HG03280 (cell line): Measurements from ENCODE around the gene TANGO6.
"Not testable (repeated sequence)": the region's sequence is repeated elsewhere in the genome, so short reads cannot be mapped to it uniquely, and the experiment has no call there.

Experiments used
- ATAC-seq: cut with Tn5 transposase; IDR thresholded peaks from one replicate; pipeline ENCODE4 v1.9.1; 2021; ENCODE audit warnings: mild to moderate bottlenecking, moderate library complexity; ENCODE audit not compliant: unreplicated experiment

TANGO6 gene

GRCh38 chr16:69114346-69114975, 271.1 kb downstream of the TANGO6 start:
- no peak for ATAC-seq

- no peak for ATAC-seq
Measured at GRCh38 chr16:69114976-69115355, 271.6 kb downstream of the TANGO6 start.

GRCh38 chr16:69115361-69115760, 272.0 kb downstream of the TANGO6 start:
- ATAC-seq, result no peak

- ATAC-seq, result no peak
Measured at GRCh38 chr16:69115837-69116236, 272.5 kb downstream of the TANGO6 start.

- ATAC-seq, result no peak
Measured at GRCh38 chr16:69116256-69116875, 273.0 kb downstream of the TANGO6 start.

- no peak for ATAC-seq
Measured at GRCh38 chr16:69116906-69117305, 273.6 kb downstream of the TANGO6 start.

GRCh38 chr16:69118468-69118867, 275.1 kb downstream of the TANGO6 start:
- no peak for ATAC-seq

GRCh38 chr16:69118994-69119393, 275.7 kb downstream of the TANGO6 start:
- no peak for ATAC-seq

GRCh38 chr16:69119536-69119935, 276.2 kb downstream of the TANGO6 start:
- ATAC-seq, result no peak

GRCh38 chr16:69120096-69120664, 276.8 kb downstream of the TANGO6 start:
- ATAC-seq, result no peak

- ATAC-seq, result no peak
Measured at GRCh38 chr16:69123910-69124309, 280.6 kb downstream of the TANGO6 start.

GRCh38 chr16:69124406-69124805, 281.1 kb downstream of the TANGO6 start:
- ATAC-seq, result not testable (repeated sequence)

- not testable (repeated sequence) for ATAC-seq
Measured at GRCh38 chr16:69124961-69125360, 281.6 kb downstream of the TANGO6 start.

- ATAC-seq, result no peak
Measured at GRCh38 chr16:69126221-69126620, 282.9 kb downstream of the TANGO6 start.

GRCh38 chr16:69126801-69127200, 283.5 kb downstream of the TANGO6 start:
- not testable (repeated sequence) for ATAC-seq

GRCh38 chr16:69127966-69128510, 284.7 kb downstream of the TANGO6 start:
- ATAC-seq, result no peak

GRCh38 chr16:69130461-69130860, 287.1 kb downstream of the TANGO6 start:
- ATAC-seq, result no peak

GRCh38 chr16:69131167-69131838, 288.0 kb downstream of the TANGO6 start:
- no peak for ATAC-seq

GRCh38 chr16:69131839-69132423, 288.6 kb downstream of the TANGO6 start:
- ATAC-seq, result peak; percentile 46

GRCh38 chr16:69132424-69133252, 289.3 kb downstream of the TANGO6 start, which contains the start of the genes CHTF8 and UTP4:
TSS of gene CHTF8 (minus strand) at chr16:69132588. CDS start at chr16:69121458, 11,130 bp downstream.
TSS of gene UTP4 (plus strand) at chr16:69132649. CDS start at chr16:69133460, 811 bp downstream.
- ATAC-seq, result peak; percentile 93
